Measurements from ENCODE around the gene ABCB9. TPM values are rescaled to one million over a fixed set of nuclear protein-coding genes. Genes with fewer than 3 reads are reported as not detected.
A peak's percentile ranks its signal among the peaks of the same experiment; 100 is the strongest.

The ABCB9 gene
- total RNA-seq, 1 donor from 2014 or later = 4.1 TPM

- no peak for DNase-seq
Observed at GRCh38 chr12:122981587-122982476, 15.6 kb upstream of the ABCB9 start.

- peak; percentile 45 for DNase-seq
Observed at GRCh38 chr12:122981036-122981471, 14.8 kb upstream of the ABCB9 start.

GRCh38 chr12:122980183-122981035, 14.1 kb upstream of the ABCB9 start, which contains the start of gene ARL6IP4:
Gene ARL6IP4 (plus strand): TSS chr12:122980681. CDS start chr12:122981140, 459 bp downstream.
- DNase-seq = peak; percentile 84

GRCh38 chr12:122979908-122980182, 13.6 kb upstream of the ABCB9 start:
- no peak for DNase-seq

DNA sequence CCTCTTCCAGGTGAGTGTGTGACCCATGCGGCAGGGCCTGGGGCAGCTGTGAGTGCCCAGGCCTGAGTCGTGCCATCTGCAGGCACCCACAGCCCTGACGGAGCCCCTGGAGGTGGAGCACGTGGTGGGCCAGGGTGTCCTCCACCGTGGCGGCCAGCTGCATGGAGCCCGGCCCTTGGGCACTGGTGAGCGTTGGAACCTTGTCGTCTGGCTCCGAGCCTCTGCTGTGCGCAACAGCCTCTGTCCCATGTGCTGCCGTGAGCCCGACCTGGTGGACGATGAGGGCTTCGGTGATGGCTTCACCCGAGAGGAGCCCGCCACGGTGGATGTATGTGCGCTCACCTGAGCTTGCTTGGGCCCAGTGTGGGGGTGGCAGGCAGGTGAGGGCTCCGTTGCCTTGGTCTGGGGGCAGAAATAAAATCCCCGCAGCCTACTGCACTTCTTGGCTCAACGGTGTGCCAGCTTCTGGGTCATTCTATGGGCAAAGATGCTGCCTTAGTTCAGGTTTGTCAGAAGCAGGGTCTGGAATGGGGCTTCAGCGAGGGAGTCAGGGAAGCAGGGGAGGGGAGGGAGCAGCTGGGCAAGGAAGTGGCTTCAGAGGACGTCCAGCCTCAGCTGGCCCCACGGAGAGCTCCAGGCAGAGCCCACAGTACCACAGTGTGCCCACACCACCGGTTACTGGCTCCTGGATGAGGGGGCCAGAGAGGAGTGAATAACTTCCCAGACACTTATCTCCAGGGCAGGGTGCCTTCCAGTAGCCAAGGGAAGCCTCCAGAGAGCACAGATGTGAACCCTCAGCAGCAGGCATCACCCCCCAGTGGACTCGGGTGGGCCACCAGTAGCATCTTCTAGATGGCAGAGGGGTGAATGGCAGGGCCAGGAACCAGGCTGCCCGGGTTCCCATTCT, 13.0 kb upstream of the ABCB9 start:
- no peak for DNase-seq

DNA sequence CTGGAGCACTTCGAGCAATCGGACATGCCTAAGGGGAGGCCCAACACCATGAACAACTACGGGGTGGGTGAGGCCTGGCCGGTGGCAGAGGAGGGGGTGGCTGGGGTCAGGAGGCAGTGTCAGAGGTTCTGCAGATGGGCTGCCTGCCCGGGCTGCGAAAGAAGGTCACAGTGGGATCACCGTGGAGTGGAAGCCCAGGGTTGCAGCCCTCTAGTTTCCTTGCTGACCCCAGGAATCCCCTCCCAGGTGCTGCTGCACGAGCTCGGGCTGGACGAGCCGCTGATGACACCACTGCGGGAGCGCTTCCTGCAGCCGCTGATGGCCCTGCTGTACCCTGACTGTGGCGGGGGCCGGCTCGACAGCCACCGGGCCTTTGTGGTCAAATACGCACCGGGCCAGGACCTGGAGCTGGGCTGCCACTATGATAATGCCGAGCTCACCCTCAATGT, 12.3 kb upstream of the ABCB9 start:
- no peak for DNase-seq

GRCh38 chr12:122977655-122978392, 11.6 kb upstream of the ABCB9 start:
- no peak for DNase-seq

GRCh38 chr12:122977153-122977552, 10.9 kb upstream of the ABCB9 start:
- DNase-seq = no peak

GRCh38 chr12:122976648-122976975, 10.3 kb upstream of the ABCB9 start:
- DNase-seq = no peak

- no peak for DNase-seq
Observed at GRCh38 chr12:122975790-122976647, 9.8 kb upstream of the ABCB9 start.

GRCh38 chr12:122974892-122975789, 8.9 kb upstream of the ABCB9 start, which contains the start of gene OGFOD2:
Gene OGFOD2 (plus strand): TSS chr12:122975244. CDS start chr12:122975252, 8 bp downstream.
- peak; percentile 96 for DNase-seq

GRCh38 chr12:122974274-122974891, 8.1 kb upstream of the ABCB9 start:
- DNase-seq = peak; percentile 99

- DNase-seq = peak; percentile 59
Observed at GRCh38 chr12:122969676-122970075, 3.4 kb upstream of the ABCB9 start.

GRCh38 chr12:122968104-122968503, 1.8 kb upstream of the ABCB9 start:
- no peak for DNase-seq

GRCh38 chr12:122966743-122967550, 684 bp upstream of the ABCB9 start:
- no peak for DNase-seq

DNA sequence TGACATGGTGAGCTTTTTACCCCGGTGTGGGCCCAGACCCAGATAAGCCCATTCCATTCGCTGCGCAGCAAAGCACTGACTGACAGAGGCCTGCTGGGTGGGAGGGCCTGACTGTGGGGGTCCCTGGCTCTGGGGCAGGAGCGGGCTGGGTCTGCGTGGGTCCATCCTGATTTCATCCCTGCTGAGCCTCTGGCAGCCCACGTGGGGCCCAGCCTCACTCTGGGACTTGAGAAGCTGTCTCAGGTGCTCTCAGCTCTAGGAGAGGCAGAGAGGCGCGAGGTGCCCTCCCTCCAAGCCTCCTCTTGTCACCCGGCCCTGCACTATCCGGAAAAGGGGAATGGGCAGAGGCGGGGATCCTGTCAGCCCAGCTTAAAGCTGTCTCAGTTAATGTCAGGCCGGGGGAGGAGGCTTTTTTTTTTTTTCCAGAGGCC, 927 bp downstream of the ABCB9 start:
- DNase-seq = no peak

DNA sequence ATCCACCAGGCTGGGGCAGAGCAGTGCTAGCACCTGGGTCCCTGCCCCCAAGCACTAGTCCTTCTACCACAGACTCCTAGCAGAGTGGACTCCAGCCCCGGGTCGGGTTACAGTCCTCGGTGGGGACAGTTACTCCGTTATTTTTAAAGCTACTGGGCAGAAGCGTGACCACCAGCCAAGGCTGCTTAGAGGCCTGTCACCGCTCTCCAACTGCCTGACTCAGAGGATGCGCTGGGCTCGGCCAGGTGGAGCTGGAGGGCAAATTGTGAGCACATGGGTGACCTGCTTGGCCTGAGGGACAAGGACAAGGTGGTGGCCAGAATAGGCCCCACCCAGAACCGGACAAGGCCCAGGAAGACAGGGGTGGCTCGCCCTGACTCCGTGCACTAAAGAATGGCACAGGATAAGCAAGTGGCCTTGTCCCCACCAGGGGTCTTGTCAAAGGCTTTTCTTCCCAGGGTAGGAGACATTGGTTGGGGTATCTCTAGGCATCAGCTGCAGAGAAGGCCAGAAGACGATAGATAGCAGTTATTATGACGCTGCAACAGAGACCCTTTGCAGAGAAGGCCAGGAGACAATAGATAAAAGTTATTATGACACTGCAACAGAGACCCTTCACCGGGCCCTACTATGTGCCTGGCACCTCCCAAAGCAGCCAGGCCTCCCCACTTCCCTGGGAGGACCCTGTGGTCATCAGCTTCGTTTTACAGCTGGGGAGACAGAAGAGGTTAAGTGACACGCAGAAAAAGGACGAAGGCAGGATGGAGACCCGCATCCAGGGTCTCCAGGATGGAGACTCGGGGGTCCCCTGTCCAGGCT, 1.6 kb downstream of the ABCB9 start:
- DNase-seq = no peak
